ENCODE measurements around the gene SEC14L3. TPM values are rescaled to one million over a fixed set of nuclear protein-coding genes. Genes with fewer than 3 reads are reported as not detected.
A peak's percentile ranks its signal among the peaks of the same experiment; 100 is the strongest.

SEC14L3 gene
- total and polyA plus RNA-seq, 5 donors from 2014 or later: not detected

DNA sequence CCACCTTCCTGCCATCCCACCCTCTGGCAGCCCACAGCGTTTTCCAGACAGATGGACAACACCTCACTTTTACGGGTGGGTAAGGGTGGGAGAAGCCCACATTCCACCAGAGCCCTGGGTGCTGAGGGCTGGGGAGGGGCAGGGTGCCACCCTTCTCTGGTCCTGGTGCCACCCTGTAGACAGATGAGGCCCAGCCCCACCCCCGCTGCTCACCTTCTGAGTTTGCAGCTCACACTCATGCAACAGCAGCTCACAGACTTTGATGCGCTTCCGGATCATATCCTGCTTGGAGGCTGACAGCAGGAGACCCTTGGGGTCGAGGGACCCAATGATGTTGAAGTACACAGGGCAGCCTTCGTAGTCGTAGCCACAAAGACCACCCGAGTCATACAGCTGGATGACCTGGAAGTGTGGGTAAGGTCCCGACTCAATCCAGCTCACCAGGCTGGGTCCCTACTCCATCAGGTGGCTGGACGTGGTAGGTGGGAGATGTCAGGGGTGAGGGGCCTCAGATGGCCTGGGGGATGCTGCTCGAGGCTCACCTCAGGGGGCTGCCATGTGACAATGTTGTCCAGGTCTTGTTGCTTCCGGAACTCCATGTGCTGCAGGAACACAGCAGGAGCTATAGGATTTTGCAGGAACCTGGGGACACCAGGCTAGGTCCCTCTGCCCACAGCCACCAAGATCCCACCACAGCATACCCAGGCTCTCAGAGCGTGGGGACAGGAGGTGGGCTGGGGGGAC lies 23.4 kb upstream of the SEC14L3 start:
- Mint-ChIP-seq H3K4me3 (no peak overlapping the region), H3K27ac (no peak overlapping the region), H3K9me3 (peaks cover 0 to 2% (median 0%) of the 10 kb centered on the region in 7 donors), H3K36me3 (no peaks in the 10 kb centered on the region), H3K27me3 (peaks cover 25% of the 10 kb centered on the region), H3K4me1 (no peaks in the 10 kb centered on the region)
- H3K27ac ChIP-seq (ENCODE audit: insufficient read depth, low read length, poor library complexity, severe bottlenecking): no peak overlapping the region
- no peaks in the 10 kb centered on the region for H3K4me1 ChIP-seq (ENCODE audit: control insufficient read depth, insufficient read depth, low read length, poor library complexity, severe bottlenecking)
- no peaks in the 10 kb centered on the region for H3K9me3 ChIP-seq (ENCODE audit: control insufficient read depth in 2 of 2, low read length in 2 of 2)
- ATAC-seq (ENCODE audit: low read depth in 2 of 2): no peak
- H3K27me3 ChIP-seq (ENCODE audit: control insufficient read depth, insufficient read depth, low read length): peaks cover 3% of the 10 kb centered on the region
- DNase-seq: no peak
- H3K4me3 ChIP-seq (ENCODE audit: low read depth, low read length): no peak overlapping the region
- H3K36me3 ChIP-seq (ENCODE audit: control insufficient read depth, insufficient read depth, low read length): no peaks in the 10 kb centered on the region

DNA sequence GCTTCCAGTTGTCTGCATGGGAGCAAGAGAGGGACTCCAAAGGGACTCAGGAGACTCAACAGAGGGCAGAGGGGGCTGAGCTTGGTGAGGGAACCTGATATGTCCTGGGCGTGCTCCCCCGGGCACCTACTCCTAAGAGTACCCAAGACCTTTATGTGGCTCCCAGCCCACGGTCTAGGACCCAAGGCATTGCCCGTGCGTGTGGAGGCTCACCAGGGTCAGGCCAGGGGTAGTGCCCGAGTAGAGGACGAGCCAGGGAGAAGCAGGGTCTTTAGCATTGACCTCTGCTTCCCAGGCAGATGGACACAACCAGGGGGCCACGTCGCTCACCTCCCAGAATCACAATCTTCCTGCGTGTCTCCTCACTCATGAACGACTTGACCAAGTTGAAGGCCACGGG lies 20.3 kb upstream of the SEC14L3 start:
- Mint-ChIP-seq H3K36me3 (no peaks in the 10 kb centered on the region), H3K4me3 (no peak overlapping the region), H3K9me3 (peaks cover 0 to 2% (median 0%) of the 10 kb centered on the region in 7 donors), H3K27me3 (peaks cover 14% of the 10 kb centered on the region), H3K27ac (no peak overlapping the region), H3K4me1 (no peaks in the 10 kb centered on the region)
- Histone ChIP-seq H3K36me3 (ENCODE audit: control insufficient read depth, insufficient read depth, low read length) (no peaks in the 10 kb centered on the region), H3K9me3 (ENCODE audit: control insufficient read depth in 2 of 2, low read length in 2 of 2) (no peaks in the 10 kb centered on the region), H3K4me3 (ENCODE audit: low read depth, low read length) (no peak overlapping the region), H3K27ac (ENCODE audit: insufficient read depth, low read length, poor library complexity, severe bottlenecking) (no peak overlapping the region), H3K27me3 (ENCODE audit: control insufficient read depth, insufficient read depth, low read length) (peaks cover 3% of the 10 kb centered on the region), H3K4me1 (ENCODE audit: control insufficient read depth, insufficient read depth, low read length, poor library complexity, severe bottlenecking) (no peaks in the 10 kb centered on the region)
- no peak for DNase-seq
- no peak for ATAC-seq (ENCODE audit: low read depth in 2 of 2)

DNA sequence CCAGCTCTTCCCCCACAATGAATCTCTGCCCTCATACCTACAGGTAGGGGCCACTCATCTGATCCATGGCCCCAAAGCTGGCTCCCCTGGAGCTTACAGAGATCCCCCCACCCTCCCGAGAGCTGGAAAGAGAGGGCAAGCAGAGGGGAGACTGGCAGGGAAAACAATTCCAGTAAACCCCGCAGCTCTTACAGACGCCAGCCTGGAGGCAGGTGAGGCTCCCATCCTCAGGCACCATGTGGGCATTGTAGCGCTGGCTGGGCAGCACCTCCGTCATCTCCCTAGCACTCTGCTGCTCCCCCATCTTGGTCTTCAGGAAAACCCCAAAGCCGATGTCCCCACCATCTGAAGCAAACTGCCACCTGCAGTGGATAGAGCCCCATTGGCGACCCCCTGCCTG lies 19.6 kb upstream of the SEC14L3 start:
- Histone ChIP-seq H3K27me3 (ENCODE audit: control insufficient read depth, insufficient read depth, low read length) (peaks cover 3% of the 10 kb centered on the region), H3K9me3 (ENCODE audit: control insufficient read depth in 2 of 2, low read length in 2 of 2) (no peaks in the 10 kb centered on the region), H3K36me3 (ENCODE audit: control insufficient read depth, insufficient read depth, low read length) (no peaks in the 10 kb centered on the region), H3K4me3 (ENCODE audit: low read depth, low read length) (no peak overlapping the region), H3K4me1 (ENCODE audit: control insufficient read depth, insufficient read depth, low read length, poor library complexity, severe bottlenecking) (no peaks in the 10 kb centered on the region), H3K27ac (ENCODE audit: insufficient read depth, low read length, poor library complexity, severe bottlenecking) (no peak overlapping the region)
- DNase-seq (no peak), ATAC-seq (ENCODE audit: low read depth in 2 of 2) (no peak)
- peaks cover 14% of the 10 kb centered on the region for H3K27me3 Mint-ChIP-seq
- H3K9me3 Mint-ChIP-seq: peaks cover 0 to 2% (median 0%) of the 10 kb centered on the region in 7 donors
- H3K36me3 Mint-ChIP-seq: no peaks in the 10 kb centered on the region
- no peak overlapping the region for H3K27ac Mint-ChIP-seq
- H3K4me3 Mint-ChIP-seq: no peak overlapping the region
- no peaks in the 10 kb centered on the region for H3K4me1 Mint-ChIP-seq

DNA sequence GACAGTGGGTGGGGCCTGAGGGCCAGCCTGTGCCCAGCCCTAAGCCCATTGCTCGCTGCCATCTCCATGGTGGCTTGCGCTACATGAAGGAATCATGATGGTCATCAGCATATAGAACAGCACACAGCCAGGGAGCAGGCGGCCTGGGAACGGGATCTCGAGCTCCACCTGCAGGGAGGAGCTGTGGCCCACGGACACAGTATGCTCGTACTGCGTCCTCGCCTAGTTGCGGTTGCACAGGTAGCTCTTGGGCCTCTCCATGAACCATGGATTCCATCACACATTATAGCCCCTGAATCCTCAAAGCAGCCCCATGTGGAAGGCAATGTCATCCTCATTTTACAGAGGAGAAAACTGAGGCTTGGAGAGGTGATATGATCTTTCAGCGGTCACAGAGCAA lies 18.6 kb upstream of the SEC14L3 start:
- Histone ChIP-seq H3K36me3 (ENCODE audit: control insufficient read depth, insufficient read depth, low read length) (no peaks in the 10 kb centered on the region), H3K27me3 (ENCODE audit: control insufficient read depth, insufficient read depth, low read length) (peaks cover 3% of the 10 kb centered on the region), H3K27ac (ENCODE audit: insufficient read depth, low read length, poor library complexity, severe bottlenecking) (no peak overlapping the region), H3K9me3 (ENCODE audit: control insufficient read depth in 2 of 2, low read length in 2 of 2) (no peaks in the 10 kb centered on the region), H3K4me3 (ENCODE audit: low read depth, low read length) (no peak overlapping the region), H3K4me1 (ENCODE audit: control insufficient read depth, insufficient read depth, low read length, poor library complexity, severe bottlenecking) (peaks cover 2% of the 10 kb centered on the region)
- Mint-ChIP-seq H3K4me1 (no peaks in the 10 kb centered on the region), H3K27ac (no peak overlapping the region), H3K36me3 (no peaks in the 10 kb centered on the region), H3K9me3 (peaks cover 0 to 2% (median 0%) of the 10 kb centered on the region in 7 donors), H3K27me3 (peaks cover 14% of the 10 kb centered on the region), H3K4me3 (no peak overlapping the region)
- no peak for ATAC-seq (ENCODE audit: low read depth in 2 of 2)
- no peak for DNase-seq

DNA sequence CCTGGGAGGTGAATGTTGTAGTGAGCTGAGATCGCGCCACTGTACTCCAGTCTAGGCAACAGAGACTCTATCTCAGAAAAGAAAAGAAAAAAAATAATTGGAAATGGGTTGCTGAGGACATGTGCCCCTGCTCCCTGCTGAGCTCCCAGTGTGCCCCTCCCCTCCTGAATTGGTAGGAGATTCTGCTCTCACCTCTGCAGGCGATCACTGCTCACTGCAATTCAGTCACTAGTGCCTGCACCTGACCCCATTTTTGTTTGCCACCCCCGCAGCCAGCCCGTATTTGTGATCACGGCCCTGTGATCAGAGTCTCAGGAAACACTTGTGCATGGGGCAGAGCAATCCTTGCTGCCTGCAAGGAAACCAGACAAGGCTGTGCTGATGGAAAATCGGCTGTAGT lies 16.3 kb upstream of the SEC14L3 start:
- ATAC-seq (ENCODE audit: low read depth in 2 of 2): no peak
- Mint-ChIP-seq H3K4me3 (no peak overlapping the region), H3K27me3 (peaks cover 9% of the 10 kb centered on the region), H3K4me1 (no peaks in the 10 kb centered on the region), H3K36me3 (no peaks in the 10 kb centered on the region), H3K9me3 (peaks cover 0 to under 1% (median 0%) of the 10 kb centered on the region in 7 donors), H3K27ac (no peak overlapping the region)
- no peak for DNase-seq
- peaks cover 1% of the 10 kb centered on the region for H3K27me3 ChIP-seq (ENCODE audit: control insufficient read depth, insufficient read depth, low read length)
- peaks cover 3% of the 10 kb centered on the region for H3K4me1 ChIP-seq (ENCODE audit: control insufficient read depth, insufficient read depth, low read length, poor library complexity, severe bottlenecking)
- H3K4me3 ChIP-seq (ENCODE audit: low read depth, low read length): no peak overlapping the region
- no peaks in the 10 kb centered on the region for H3K9me3 ChIP-seq (ENCODE audit: control insufficient read depth in 2 of 2, low read length in 2 of 2)
- no peak overlapping the region for H3K27ac ChIP-seq (ENCODE audit: insufficient read depth, low read length, poor library complexity, severe bottlenecking)
- H3K36me3 ChIP-seq (ENCODE audit: control insufficient read depth, insufficient read depth, low read length): no peaks in the 10 kb centered on the region

DNA sequence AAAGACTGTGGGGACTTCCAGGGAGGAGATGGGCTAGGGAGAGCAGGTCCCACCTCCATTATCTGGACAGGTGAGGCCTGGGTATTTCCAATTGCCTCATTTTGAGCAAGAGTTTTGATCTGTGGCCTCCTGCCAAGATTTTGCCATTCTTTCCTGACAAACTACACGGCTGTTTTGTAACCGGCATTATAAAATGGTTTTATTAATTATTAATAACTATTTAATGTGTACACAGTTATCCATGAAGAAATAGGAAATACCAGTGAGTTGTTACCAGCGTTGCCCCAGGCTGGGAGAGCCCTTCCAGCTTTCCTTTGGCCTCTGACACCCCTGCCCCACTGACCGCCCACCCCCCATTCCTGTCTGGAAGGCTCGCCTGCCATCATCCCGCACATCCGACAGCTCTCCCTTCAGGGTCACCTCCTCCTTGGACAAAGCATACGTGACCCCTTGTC lies 14.9 kb upstream of the SEC14L3 start:
- no peaks in the 10 kb centered on the region for H3K9me3 ChIP-seq (ENCODE audit: control insufficient read depth in 2 of 2, low read length in 2 of 2)
- no peaks in the 10 kb centered on the region for H3K36me3 ChIP-seq (ENCODE audit: control insufficient read depth, insufficient read depth, low read length)
- H3K4me1 Mint-ChIP-seq: no peaks in the 10 kb centered on the region
- no peak overlapping the region for H3K27ac ChIP-seq (ENCODE audit: insufficient read depth, low read length, poor library complexity, severe bottlenecking)
- H3K4me1 ChIP-seq (ENCODE audit: control insufficient read depth, insufficient read depth, low read length, poor library complexity, severe bottlenecking): peaks cover 3% of the 10 kb centered on the region
- H3K4me3 Mint-ChIP-seq: no peak overlapping the region
- H3K36me3 Mint-ChIP-seq: no peaks in the 10 kb centered on the region
- no peak overlapping the region for H3K4me3 ChIP-seq (ENCODE audit: low read depth, low read length)
- no peaks in the 10 kb centered on the region for H3K9me3 Mint-ChIP-seq
- peaks cover 13% of the 10 kb centered on the region for H3K27me3 Mint-ChIP-seq
- no peak for ATAC-seq (ENCODE audit: low read depth in 2 of 2)
- no peak overlapping the region for H3K27ac Mint-ChIP-seq
- DNase-seq: no peak
- H3K27me3 ChIP-seq (ENCODE audit: control insufficient read depth, insufficient read depth, low read length): no peaks in the 10 kb centered on the region

DNA sequence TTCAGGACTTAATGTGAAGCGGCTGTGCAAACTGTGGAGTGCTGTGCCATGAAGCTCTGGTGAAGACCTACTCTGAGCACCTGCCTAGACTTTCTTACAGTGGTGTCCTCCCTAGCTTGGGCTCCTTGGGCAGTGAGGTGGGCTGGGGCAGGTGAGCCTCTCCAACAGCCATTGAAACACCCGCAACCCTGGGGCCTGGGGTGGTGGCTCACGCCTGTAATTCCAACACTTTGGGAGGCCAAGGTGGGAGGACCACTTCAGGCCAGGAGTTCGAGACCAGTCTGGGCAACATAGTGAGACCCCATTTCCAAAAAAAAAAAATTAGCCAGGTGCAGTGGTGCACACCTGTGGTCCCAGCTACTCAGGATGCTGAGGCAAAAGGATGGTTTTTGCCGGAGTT lies 14.3 kb upstream of the SEC14L3 start:
- H3K27me3 Mint-ChIP-seq: peaks cover 13% of the 10 kb centered on the region
- no peak overlapping the region for H3K4me3 Mint-ChIP-seq
- no peak overlapping the region for H3K4me3 ChIP-seq (ENCODE audit: low read depth, low read length)
- H3K27ac Mint-ChIP-seq: no peak overlapping the region
- no peaks in the 10 kb centered on the region for H3K36me3 ChIP-seq (ENCODE audit: control insufficient read depth, insufficient read depth, low read length)
- no peaks in the 10 kb centered on the region for H3K9me3 Mint-ChIP-seq
- DNase-seq (no peak), ATAC-seq (ENCODE audit: low read depth in 2 of 2) (no peak)
- H3K27me3 ChIP-seq (ENCODE audit: control insufficient read depth, insufficient read depth, low read length): no peaks in the 10 kb centered on the region
- H3K4me1 ChIP-seq (ENCODE audit: control insufficient read depth, insufficient read depth, low read length, poor library complexity, severe bottlenecking): peaks cover 3% of the 10 kb centered on the region
- no peaks in the 10 kb centered on the region for H3K9me3 ChIP-seq (ENCODE audit: control insufficient read depth in 2 of 2, low read length in 2 of 2)
- H3K36me3 Mint-ChIP-seq: no peaks in the 10 kb centered on the region
- H3K4me1 Mint-ChIP-seq: no peaks in the 10 kb centered on the region
- no peak overlapping the region for H3K27ac ChIP-seq (ENCODE audit: insufficient read depth, low read length, poor library complexity, severe bottlenecking)

DNA sequence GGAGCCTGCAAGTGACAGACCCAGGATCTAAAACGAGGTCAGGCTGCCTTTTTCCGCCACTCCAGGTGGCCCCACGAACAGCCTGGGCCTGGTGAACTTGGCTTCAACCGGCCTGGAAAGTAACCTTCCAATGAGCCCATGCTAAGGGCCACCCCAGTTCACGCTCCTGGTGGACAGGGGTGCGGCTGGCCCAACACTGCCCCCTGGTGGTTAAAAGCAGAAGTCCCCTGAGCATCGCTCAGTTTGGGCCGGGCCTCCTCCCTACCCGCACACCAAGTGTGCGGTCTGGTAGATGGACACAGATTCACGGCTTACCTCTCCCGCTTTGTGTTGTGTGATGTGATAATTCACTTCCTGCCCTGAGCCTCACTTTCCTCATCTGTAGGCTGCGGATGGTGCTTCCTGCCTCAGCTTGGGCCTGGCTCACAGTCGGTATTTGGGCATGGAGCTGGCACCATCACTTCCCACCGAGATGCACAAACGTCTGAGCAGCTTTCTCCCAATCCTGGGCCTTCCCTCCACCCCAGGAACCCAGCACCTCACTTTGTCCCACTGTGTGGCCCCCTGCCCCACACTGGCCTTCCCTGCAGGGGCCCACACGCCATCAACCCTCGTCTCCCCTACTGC lies 13.7 kb upstream of the SEC14L3 start:
- Mint-ChIP-seq H3K36me3 (no peaks in the 10 kb centered on the region), H3K4me1 (no peaks in the 10 kb centered on the region), H3K27me3 (peaks cover 13% of the 10 kb centered on the region), H3K27ac (no peak overlapping the region), H3K9me3 (no peaks in the 10 kb centered on the region), H3K4me3 (no peak overlapping the region)
- peaks cover 3% of the 10 kb centered on the region for H3K4me1 ChIP-seq (ENCODE audit: control insufficient read depth, insufficient read depth, low read length, poor library complexity, severe bottlenecking)
- ATAC-seq (ENCODE audit: low read depth in 2 of 2) (peak; percentile 82 to 87), DNase-seq (peak; percentile 63 to 73 (median 67))
- H3K36me3 ChIP-seq (ENCODE audit: control insufficient read depth, insufficient read depth, low read length): no peaks in the 10 kb centered on the region
- H3K9me3 ChIP-seq (ENCODE audit: control insufficient read depth in 2 of 2, low read length in 2 of 2): no peaks in the 10 kb centered on the region
- no peak overlapping the region for H3K4me3 ChIP-seq (ENCODE audit: low read depth, low read length)
- no peak overlapping the region for H3K27ac ChIP-seq (ENCODE audit: insufficient read depth, low read length, poor library complexity, severe bottlenecking)
- no peaks in the 10 kb centered on the region for H3K27me3 ChIP-seq (ENCODE audit: control insufficient read depth, insufficient read depth, low read length)

Data from CD4-positive, CD25-positive, alpha-beta regulatory T cell (primary cell).